ENCODE results near the gene ANAPC2.

- TF ChIP-seq CTCF (IDR thresholded peaks at IDR 0.05 in 8 of 11, conservative IDR thresholded peaks at IDR 0.05 in 3 of 11) = no peak
- peak in 1 of 3 donors; percentile 26 for TF ChIP-seq POLR2AphosphoS5 (IDR thresholded peaks at IDR 0.05)
Observed at GRCh38 chr9:137212520-137212919, 24.2 kb upstream of the ANAPC2 start.

Measured in spleen (tissue), 7 donors.